Upper lobe of right lung (tissue), 1 donor: ENCODE data around the gene GRIK2. TPM values are rescaled to one million over a fixed set of nuclear protein-coding genes. Genes with fewer than 3 reads are reported as not detected.

Source experiments
- ATAC-seq: fragments of 200-7000 bp; cut with Tn5 transposase; one replicate; pipeline ENCODE4 v1.9.1; 2020; ENCODE audit warnings: mild to moderate bottlenecking, moderate library complexity
- DNase-seq: peaks from one replicate; pipeline ENCODE4 v3.0.0-alpha.2; 2020
- H3K27ac ChIP-seq: fragments of 200-600 bp; one replicate; pipeline ENCODE4 v1.8.0; 2022
- H3K27me3 ChIP-seq: fragments of 200-600 bp; one replicate; pipeline ENCODE4 v1.8.0; 2022; ENCODE audit warnings: mild to moderate bottlenecking
- H3K36me3 ChIP-seq: fragments of 200-600 bp; one replicate; pipeline ENCODE4 v1.8.0; 2022
- H3K4me1 ChIP-seq: fragments of 200-600 bp; one replicate; pipeline ENCODE4 v1.8.0; 2022
- H3K4me3 ChIP-seq: fragments of 200-600 bp; one replicate; pipeline ENCODE4 v1.8.0; 2022; ENCODE audit warnings: mild to moderate bottlenecking
- H3K9me3 ChIP-seq: fragments of 200-600 bp; one replicate; pipeline ENCODE4 v1.8.0; 2022
- intact Hi-C: fragments of 100-400 bp; cut with DNase I; formaldehyde crosslinking; loops from one replicate; pipeline ENCODE4 v1.11.0; 2022
- total RNA-seq: library from RNA; stranded (reverse); fragmentation: NEBNext Ultra II Directional; extraction: Animal tissue kit (Norgen Biotek cat#: 25700); gene quantifications from one replicate; pipeline ENCODE4 v1.2.1, GENCODE V29; 2021
- TF ChIP-seq, protein P1 (sequence below): fragments of 200-600 bp; IDR thresholded peaks from one replicate; pipeline ENCODE4 v1.8.0; 2022; ENCODE audit warnings: antibody characterized with exemption
- donor health status: DM: no; HTN: yes; CAD: no; lungs with severe emphysema.

GRIK2 gene
- total RNA-seq, 1 donor from 2014 or later = 0.38 TPM

DNA sequence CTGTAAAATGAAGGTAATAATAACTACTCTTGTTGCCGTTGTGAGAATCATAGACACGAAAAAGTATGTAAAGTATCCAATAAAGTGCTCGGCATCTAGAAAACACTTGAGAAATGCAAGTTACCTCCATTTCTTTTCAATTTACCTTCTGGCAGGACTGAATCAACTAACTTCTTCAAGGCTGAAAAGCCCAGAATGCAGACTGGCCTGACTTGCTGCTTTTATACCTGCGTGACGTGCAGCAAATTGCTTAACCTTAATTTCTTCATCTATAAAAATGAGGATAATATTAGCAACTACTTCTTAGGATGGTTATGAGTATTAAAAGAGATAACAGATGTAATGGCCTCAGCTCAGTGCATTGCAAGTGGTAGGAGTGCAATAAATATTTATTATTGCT, 39.6 kb downstream of the GRIK2 start:
- Histone ChIP-seq H3K36me3 (no peaks in the 10 kb centered on the region), H3K27ac (no peak overlapping the region), H3K4me1 (no peaks in the 10 kb centered on the region), H3K9me3 (no peaks in the 10 kb centered on the region), H3K4me3 (no peak overlapping the region), H3K27me3 (no peaks in the 10 kb centered on the region)
- ATAC-seq (no peak), DNase-seq (no peak)
- TF ChIP-seq, protein P1, sequence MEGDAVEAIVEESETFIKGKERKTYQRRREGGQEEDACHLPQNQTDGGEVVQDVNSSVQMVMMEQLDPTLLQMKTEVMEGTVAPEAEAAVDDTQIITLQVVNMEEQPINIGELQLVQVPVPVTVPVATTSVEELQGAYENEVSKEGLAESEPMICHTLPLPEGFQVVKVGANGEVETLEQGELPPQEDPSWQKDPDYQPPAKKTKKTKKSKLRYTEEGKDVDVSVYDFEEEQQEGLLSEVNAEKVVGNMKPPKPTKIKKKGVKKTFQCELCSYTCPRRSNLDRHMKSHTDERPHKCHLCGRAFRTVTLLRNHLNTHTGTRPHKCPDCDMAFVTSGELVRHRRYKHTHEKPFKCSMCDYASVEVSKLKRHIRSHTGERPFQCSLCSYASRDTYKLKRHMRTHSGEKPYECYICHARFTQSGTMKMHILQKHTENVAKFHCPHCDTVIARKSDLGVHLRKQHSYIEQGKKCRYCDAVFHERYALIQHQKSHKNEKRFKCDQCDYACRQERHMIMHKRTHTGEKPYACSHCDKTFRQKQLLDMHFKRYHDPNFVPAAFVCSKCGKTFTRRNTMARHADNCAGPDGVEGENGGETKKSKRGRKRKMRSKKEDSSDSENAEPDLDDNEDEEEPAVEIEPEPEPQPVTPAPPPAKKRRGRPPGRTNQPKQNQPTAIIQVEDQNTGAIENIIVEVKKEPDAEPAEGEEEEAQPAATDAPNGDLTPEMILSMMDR = no peak
- intact Hi-C loops = no loop called here

DNA sequence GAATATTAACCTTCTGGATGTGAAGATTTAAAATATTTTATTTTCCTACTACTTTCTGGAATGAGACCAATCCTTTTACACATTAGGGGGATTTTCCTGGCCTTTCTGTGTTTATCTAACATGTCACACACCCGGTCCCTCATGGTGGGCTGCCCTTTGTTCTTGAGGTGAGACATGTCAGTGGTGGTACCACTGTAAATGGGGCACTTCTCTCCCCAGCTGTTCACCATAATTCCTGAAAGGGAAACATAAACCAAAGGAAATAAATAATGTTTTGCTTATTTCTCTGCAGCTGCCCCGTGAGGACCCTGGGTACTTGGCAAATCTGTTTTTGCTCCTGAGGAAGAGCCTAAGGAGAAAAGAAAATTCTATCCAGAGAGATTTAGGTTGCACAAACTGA, 41.1 kb downstream of the GRIK2 start:
- no peak for DNase-seq
- H3K4me3 ChIP-seq = no peak overlapping the region
- no peaks in the 10 kb centered on the region for H3K9me3 ChIP-seq
- H3K27me3 ChIP-seq = no peaks in the 10 kb centered on the region
- TF ChIP-seq, protein P1 = no peak
- ATAC-seq = no peak
- H3K4me1 ChIP-seq = no peaks in the 10 kb centered on the region
- H3K27ac ChIP-seq = no peak overlapping the region
- intact Hi-C loops = no loop called here
- H3K36me3 ChIP-seq = no peaks in the 10 kb centered on the region

DNA sequence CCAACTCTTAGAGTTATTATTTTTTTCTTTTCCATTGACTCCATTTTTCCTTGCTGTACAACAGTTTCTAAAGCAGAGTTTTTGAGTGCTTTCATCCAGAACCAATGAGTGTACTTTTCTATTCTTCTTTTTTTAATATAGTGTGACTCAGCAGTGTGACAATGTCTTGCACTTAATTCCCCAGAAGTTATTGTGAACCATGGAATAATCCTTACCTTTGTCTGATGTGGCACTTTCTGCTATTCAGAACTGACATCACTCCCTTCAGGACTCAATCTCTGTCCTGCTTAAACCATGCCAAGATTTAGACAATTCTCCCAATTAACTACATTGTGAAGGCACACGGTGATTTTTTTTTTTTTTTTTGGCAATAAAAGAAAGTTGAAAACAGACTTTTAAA, 41.5 kb downstream of the GRIK2 start:
- no peak for ATAC-seq
- no peaks in the 10 kb centered on the region for H3K36me3 ChIP-seq
- H3K4me1 ChIP-seq = no peaks in the 10 kb centered on the region
- no peak overlapping the region for H3K27ac ChIP-seq
- intact Hi-C loops = no loop called here
- TF ChIP-seq, protein P1 = no peak
- H3K4me3 ChIP-seq = no peak overlapping the region
- H3K27me3 ChIP-seq = no peaks in the 10 kb centered on the region
- DNase-seq = no peak
- H3K9me3 ChIP-seq = no peaks in the 10 kb centered on the region

DNA sequence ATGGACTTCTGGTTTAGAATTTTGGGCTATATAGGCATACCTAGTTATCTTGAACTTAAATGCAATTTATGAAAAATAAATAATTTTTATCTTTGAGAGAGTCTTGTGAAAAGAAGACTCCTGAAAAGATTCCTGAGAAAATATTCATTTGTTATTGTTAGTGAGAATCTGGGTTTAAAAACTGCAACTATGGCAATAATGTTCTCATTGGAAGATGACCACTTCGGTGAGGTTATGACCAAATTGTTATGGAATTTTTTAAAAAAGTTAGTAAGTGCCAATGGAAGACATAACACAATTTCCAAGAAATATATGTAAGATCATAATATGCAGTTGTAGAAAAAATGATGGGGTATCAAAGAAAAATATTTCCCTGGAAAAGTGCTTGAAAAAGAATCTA, 46.3 kb downstream of the GRIK2 start:
- Histone ChIP-seq H3K9me3 (no peaks in the 10 kb centered on the region), H3K4me1 (no peaks in the 10 kb centered on the region), H3K4me3 (no peak overlapping the region), H3K36me3 (no peaks in the 10 kb centered on the region), H3K27ac (no peak overlapping the region), H3K27me3 (no peaks in the 10 kb centered on the region)
- intact Hi-C loops = no loop called here
- DNase-seq (no peak), ATAC-seq (no peak)
- TF ChIP-seq, protein P1 = no peak

DNA sequence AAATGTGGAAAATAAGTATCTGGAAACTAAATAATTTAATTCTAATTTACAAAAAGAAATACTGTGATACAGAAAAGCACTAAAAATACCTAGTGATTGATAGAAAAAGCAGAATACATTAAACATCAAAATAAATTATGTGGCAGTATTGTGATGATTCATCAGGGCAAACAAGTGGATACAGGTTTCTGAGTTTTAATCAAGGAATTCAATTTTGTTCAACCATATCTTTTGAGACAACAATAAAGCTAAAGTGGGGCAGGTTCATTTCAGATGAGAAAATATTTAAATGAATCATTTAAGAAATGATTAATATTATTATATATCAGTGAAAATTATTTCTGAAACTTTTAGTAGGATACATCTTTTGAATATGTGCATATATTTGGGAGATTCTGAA, 49.8 kb downstream of the GRIK2 start:
- intact Hi-C loops = no loop called here
- H3K27ac ChIP-seq = no peak overlapping the region
- no peak for ATAC-seq
- H3K4me1 ChIP-seq = no peaks in the 10 kb centered on the region
- TF ChIP-seq, protein P1 = no peak
- no peaks in the 10 kb centered on the region for H3K27me3 ChIP-seq
- no peak for DNase-seq
- no peaks in the 10 kb centered on the region for H3K36me3 ChIP-seq
- no peak overlapping the region for H3K4me3 ChIP-seq
- no peaks in the 10 kb centered on the region for H3K9me3 ChIP-seq

DNA sequence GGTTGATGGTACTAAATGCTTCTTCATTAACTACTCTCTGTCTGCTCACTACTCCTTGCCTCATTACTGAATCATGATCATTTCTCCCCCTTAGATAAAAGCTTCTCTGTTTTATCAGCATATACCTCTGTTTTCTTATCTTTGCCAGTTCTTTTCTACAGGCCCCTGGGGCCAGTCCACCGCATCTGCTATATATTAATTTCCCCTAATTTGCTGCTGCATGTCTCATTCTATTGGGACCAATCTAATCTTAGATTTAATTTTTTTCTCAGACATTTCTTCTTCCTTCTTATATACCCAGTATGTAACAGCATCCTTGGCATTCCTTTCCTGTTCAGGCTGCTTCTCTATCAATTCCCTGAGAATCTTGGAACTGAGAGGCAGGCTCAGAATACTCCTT, 51.2 kb downstream of the GRIK2 start:
- H3K27ac ChIP-seq = no peak overlapping the region
- H3K4me1 ChIP-seq = no peaks in the 10 kb centered on the region
- no peaks in the 10 kb centered on the region for H3K36me3 ChIP-seq
- ATAC-seq (no peak), DNase-seq (no peak)
- intact Hi-C loops = no loop called here
- no peaks in the 10 kb centered on the region for H3K9me3 ChIP-seq
- H3K27me3 ChIP-seq = no peaks in the 10 kb centered on the region
- TF ChIP-seq, protein P1 = no peak
- no peak overlapping the region for H3K4me3 ChIP-seq
